Fibroblast of skin of right quadriceps (primary cell): ENCODE data around the gene IPCEF1.
"Not testable (repeated sequence)": the region's sequence is repeated elsewhere in the genome, so short reads cannot be mapped to it uniquely, and the experiment has no call there.

ENCODE experiments used
- DNase-seq: peaks from one replicate; pipeline ENCODE4 v3.0.0-alpha.2; 2013

The IPCEF1 gene

DNA sequence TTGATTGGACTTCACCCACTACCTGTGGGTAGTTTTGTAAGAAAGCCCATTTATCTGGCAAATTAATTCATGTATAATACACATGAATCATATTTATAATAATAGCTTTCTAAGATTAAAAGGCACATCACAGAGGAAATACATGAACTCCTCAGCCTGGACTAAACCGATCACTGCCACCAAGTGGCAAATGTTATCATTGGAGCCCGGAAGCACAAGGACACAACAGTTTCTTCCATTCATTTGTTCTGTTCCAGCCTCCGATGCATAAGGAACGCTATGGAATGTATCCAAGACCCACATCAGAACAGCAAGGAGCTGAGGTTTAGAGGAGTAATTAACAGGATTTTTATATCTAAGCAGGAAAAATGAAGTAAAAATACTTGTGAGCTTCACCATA is 13.9 kb upstream of the IPCEF1 start:
- peak; percentile 64 for DNase-seq

DNA sequence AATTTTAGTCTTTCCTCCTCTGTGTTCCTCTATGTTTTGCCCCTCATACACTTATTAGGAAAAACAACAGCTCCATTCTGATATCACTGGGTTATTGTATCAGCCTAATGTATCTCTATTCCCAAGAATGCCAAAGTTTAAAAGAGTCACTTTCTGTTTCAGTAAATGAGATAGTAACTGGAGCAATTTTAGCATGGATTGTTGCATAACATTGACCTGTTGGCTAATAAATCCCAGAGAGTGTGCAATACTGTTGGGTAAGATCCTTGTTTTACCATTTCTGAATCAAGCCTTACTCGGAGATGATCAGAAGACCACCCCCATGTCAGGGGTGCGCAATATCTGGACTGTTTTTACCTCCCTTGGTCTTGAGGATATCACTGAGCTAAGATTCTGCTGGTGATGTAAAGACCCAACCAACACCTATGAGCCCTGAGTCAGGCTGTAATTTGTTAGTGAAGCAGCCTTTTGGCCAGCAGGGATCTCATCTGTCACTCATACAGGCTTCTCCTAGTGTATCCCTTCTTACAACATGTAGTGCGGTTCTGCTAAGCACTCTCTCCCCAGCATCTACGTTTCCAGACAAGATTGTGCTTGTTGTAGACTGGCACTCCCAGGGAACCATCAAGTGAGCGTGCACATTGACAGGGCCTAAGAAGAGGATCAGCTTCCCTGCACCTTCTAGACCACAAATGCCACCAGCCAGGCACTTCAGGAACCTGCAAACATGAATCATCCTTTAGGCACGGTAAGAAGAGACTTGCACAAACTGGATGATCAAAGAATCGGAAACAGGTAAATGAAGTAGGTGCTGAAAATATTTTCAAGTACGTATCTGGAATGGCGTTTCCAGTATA is 11.5 kb upstream of the IPCEF1 start:
- DNase-seq: no peak

DNA sequence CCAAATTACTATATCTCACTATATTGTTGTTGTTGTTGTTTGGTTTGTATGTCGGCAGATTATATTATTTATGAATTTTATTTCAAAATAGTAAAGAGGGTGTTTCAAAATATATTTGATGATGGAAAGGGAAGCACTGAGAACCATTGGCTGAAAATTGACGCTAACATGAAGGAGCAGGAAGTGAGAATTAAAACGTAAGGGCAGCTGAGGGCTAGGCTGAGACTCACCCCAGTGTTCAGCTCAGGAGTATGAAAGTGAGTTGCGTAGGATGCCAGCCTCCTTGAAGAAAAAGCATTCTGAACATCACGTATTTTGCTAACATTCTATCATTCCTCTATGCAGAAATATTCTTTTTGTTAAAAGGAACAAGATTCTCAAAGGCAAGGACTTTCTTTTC is 10.7 kb upstream of the IPCEF1 start:
- DNase-seq: no peak

DNA sequence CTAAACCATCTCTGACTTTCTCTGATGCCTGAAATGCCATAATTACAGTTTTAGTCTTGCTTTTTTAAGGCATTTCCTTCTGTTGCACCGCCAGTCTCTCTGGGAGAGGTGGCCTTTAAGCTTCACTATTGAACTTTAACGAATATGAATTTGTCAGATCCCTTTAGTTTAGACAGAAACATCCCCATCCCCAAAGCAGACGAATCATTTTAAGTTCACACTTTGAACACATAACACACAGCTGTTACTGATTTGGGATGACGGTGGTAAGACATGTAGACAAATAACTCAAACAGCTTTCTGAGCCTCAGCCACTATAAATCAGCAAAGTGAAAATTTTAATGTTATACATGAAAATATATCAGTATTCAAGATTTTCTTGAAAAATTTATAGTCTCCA is 7.2 kb upstream of the IPCEF1 start:
- DNase-seq: peak; percentile 69

DNA sequence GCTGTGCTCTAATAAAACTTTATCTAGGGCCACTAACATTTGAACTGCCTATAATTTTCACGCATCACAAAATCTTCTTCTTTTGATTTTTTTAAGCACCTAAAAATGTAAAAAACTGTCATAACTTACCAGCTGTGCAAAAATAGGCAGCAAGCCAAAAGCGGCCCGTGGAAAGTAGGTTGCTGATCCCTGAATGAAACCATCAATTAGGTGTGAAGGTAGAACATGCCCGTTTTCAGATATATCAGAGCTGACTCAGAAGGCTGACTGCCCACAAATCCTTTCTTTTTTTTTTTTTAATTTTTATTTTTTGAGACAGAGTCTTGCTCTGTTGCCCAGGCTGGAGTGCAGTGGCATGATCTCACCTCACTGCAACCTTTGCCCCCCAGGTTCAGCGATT is 4.9 kb upstream of the IPCEF1 start:
- no peak for DNase-seq

DNA sequence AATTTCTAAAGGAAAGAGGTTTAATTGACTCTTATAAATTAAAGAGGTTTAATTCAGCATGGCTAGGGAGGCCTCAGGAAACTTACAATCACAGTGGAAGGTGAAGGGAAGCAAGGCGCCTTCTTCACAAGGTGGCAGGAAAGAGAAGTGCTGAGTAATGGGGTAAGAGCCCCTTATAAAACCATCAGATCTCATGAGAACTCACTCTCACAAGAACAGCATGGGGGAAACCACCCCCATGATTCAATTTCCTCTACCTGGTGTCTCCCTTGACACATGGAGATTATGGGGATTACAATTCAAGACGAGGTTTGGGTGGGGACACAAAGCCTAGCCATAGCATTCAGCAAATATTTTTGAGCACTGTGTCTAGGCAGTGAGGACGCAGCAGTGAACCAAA is 3.9 kb upstream of the IPCEF1 start:
- no peak for DNase-seq

DNA sequence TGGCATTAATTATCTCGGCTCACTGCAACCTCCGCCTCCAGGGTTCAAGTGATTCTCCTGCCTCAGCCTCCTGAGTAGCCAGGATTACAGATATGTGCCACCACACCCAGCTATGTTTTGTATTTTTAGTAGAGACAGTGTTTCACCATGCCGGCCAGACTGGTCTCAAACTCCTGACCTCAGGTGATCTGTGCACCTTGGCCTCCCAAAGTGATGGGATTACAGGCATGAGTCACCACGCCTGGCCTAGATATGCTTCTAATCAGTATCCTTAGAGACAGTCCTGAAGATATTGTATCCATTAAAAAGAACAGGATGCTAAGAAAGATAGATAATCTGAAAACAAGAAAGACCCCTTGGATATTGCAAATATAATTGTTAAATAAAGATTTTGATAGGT is 3.1 kb upstream of the IPCEF1 start:
- DNase-seq: no peak

DNA sequence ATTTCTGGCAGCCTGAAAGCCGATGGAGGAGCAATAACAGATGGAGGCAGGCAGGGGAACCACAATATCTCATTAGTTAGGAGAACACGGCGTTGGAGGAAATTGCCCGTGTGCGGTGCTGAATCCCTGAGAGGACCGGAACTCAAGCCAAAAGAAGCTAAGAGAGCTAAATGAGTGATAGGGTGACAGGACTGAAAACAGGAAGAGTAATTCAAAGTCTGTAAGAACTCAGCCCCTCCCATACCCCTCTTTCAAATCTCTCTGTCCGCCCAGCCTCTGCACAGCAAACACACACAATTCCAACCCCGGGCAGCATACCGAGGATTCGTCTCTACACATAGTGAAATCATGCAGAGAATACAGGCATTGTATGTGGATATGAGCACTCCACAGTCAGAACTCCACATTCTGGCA is 2.6 kb upstream of the IPCEF1 start:
- DNase-seq: no peak

DNA sequence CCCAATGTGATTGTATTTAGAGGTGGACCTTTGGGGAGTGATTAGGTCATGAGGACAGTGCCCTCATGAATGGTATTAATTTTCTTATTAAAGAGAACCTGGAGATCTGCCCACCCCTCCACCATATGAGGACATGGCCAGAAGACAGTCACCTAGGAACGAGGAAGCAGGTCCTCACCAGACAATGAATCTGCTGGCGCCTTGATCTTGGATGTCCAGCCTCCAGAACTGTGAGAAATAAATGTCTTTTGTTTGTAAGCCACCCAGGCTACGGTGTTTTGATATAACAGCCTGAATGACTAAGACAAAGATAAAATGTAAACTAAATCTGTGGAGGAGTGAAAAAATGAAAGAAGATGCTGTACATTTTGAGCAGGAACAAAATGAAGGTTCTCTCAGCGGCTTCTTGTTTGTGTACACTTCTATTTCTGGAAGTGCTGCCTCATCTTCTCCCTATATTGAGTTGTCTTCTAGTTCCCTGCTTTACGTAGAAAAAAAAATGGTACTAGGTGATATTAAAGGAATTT is 1.5 kb upstream of the IPCEF1 start:
- no peak for DNase-seq

DNA sequence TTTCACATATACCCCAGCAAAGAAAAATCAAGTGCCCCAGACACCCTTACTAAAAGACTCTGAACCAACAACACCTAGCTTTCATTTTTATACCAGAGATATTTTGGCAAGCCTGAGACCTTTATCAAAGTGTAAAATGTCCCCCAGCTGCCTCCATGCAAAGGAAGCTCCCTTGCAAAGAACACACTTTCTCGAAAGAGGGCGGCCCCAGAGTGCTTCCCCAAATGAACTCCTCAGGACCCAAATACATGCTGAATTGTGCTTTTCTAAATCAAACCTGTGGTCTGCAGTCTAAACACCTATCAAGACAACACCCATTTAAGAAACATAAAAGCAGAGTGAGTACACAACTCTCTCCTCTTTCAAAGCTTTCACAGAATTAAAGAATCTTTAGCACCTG is 490 bp downstream of the IPCEF1 start:
- no peak for DNase-seq

DNA sequence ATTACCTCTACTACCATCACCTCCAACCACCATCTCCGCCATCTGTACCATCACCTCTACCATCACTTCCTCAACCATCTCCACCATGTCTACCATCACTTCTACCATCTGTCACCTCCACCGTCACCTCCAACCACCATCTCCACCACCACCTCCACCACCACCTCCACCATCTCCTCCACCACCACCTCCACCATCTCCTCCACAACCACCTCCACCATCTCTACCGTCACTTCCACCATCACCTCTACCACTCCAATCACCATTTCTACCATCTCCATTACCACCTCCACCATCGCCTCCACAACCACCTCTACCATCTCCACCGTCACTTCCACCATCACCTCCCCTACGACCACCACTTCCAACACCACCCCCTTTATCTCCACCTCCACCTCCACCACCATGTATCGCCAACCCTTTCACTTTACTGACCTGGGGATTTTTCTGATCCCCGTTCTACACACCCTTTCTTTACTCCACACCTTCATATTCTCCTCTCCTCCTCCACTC is 2.3 kb downstream of the IPCEF1 start:
- no peak for DNase-seq

DNA sequence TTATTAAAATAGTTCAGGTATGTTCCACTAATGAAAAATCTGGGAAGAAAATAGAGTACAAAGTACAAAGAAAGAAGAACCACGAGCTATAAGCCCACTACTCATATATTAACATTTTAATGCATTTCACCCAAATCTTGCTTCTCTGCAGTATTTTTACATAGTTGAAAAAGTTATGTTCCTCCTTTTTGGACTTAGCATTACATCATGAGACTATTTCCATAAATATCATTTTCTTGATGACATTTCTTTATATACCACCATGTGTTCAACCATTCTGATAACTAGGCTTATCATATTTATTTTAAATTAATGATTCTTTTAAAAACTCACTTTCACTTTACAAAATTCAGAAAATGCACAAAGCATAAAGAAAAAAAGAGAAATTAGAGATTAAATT is 3.0 kb downstream of the IPCEF1 start:
- DNase-seq: no peak

DNA sequence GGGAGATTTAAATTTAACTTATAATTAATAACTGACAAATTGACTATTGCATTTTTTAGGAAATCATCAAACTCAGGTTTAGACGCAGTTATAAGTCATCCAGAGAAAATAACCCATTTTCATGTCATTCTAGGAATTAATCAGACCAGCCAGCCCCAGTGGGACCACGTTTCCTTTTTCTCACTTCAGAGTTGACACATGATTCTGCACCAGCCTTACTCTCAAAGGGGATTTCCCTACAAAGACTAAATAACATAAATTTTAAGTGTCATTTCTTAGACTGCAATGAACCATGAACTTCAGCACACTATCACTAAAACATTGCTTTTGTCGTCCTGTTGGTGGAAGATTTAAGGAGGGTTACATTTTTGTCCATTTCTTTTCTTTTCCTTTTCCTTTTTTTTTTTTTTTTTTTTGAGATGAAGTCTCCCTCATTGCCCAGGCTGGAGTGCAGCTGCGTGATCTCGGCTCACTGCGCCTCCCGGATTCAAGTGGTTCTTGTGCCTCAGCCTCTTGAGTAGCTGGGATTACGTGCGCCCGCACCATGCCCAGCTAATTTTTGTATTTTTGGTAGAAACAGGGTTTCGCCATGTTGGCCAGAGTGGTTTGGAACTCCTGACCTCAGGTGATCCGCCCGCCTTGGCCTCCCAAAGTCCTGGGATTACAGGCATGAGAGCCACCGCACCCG is 3.6 kb downstream of the IPCEF1 start:
- DNase-seq: no peak

DNA sequence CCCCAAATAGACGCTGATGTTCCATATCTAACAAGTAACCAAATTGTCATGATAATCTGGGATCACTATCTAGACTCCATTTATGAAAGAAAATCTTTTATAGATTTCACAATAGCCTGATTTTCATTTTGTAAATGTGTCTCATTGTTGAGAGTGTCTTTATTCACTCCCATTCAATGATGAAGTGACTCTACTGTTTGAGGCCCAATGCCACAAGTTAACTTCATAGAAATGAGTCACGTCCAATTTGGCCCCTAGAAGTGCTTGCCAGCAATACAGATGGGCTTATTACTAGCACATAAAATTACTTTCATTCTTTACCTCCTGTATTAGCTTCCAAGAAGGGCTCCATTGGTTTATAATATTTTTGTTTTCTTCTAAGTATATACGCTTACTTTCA is 6.3 kb downstream of the IPCEF1 start:
- DNase-seq: peak; percentile 30

DNA sequence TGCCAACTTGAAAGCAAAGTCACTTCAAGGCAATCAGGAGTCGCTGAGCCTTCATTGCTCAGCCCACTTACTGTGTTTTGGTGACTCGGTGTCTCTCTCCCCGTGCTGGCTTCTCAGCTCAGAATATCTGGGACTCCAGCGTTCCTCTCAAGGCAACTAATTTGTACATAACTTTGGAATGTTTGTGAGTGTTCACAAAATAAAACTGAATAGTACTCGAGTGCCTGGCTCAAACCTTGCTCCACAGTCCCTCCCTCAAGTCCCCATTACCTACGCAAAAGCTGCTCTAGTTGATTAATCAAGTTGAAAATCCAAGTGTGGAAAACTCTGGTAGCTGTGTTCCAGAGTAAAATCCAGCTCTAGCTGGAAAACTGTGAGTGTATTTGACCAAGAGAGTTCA is 8.6 kb downstream of the IPCEF1 start:
- DNase-seq: no peak

DNA sequence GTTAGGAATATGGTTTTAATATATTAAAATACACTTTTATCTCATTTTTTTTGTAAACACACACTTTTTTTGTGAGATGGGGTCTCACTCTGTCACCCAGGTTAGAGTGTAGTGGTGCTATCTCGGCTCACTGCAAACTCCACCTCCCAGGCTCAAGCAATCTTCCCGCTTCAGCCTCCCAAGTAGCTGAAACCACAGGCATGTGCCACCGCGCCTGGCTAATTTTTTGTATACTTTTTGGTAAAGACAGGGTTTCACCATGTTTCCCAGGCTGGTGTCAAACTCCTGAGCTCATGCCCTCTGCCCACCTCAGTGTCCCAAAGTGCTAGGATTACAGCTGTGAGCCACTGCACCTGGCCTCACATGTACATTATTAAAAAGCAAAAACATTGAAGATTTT is 10.8 kb downstream of the IPCEF1 start:
- DNase-seq: no peak

DNA sequence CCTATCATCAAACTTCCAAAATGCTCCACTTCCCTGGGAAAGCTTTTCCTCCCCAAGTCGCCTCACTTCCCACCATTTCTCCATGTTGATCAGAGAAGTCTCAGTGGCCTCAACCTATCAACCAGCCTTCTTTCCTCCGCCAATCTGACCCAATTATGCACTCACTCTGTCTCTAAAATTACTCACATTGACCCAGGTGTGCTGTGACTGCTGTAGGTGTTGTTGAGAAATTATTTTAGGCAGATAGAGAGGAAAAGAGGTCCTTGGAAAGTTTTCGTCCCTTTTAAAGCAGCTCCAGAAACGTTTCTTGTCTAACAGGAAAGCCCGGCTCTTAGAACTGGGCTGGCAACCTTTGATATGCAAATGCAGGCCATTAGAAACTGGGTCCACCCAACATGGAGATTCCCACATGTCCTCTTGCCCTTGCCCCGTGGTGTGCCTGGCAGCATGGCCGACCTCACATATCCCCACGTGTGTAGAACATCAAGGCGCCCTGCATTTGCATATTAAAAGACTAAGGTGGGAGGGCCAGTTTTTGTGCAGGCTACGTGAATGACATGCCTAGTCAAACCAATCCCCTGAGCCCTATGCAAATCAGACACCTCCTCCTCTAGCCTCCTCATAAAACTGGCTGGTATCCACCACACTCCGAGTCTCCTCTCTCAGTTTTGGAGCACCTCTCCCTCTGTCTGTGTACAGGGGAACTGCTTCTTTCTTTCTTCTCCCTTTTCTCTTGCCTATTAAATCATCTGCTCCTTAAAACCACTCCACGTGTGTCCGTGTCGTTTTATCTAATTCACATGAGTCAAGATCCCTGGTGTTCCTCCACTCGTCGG is 12.9 kb downstream of the IPCEF1 start:
- peak; percentile 53 for DNase-seq

DNA sequence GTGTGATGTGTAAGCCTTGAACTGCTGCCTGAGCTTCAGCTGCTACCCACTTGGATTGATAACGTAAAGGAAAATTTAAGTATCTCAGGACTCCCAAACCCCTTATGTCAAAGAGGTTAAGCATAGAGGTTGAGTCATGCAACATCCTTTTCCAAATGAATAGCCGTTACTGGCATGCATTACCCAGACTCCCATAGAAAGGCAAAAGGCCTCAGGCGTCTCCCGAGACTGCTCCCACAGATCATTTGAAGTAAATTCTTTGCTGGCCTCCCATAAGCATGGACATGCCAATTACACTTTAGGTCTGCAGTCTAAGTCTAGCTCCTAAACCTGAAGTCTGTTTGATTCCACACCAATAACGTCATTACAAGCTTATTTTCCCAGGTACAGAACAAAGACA is 14.7 kb downstream of the IPCEF1 start:
- DNase-seq: no peak

DNA sequence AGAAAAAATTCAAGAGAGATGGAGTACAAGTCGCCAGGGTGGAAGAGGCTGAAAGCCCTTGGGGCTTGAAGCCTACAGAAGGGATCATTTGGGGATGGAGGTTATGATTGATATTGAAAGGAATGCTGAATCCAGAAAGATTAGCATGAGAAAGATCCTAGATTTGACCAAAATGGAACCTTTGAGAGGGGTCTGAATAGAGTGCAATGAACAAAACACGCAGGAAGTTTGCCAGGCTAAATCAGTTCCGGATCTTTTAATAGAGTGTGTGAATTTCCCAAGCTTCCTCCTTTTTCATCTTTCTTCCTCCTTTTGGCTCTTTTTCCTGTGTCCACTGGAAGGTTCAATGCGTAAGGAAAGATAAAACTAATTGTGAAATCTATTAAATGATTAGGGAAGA is 15.3 kb downstream of the IPCEF1 start:
- no peak for DNase-seq

DNA sequence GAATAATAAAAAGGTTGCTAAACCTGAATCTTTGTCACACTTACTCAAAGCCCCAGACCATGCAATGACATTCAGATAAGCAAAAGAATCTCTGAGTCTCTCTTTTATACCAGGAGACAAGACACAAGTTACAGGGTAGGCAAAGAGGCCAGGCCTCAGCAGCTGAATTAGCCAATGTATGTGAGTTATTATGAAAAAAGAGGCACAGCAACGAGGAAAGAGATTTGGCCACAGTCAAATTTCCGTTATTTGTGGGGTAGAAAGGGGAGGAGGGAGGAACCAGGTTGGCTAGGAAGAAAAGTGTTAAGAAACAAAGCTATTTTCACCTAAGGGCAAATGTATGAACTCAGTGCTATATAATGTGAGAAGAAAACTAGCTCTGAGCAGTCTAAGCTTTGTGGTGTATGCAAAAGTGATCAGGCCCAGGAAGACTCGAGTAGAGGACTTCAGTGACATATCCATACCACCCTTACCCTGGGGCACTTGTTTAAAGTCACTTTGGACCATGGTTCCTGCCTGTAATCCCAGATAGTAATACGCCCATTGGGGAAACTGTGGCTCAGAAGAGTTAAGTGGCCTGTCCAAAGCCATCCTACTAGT is 19.1 kb downstream of the IPCEF1 start:
- no peak for DNase-seq

DNA sequence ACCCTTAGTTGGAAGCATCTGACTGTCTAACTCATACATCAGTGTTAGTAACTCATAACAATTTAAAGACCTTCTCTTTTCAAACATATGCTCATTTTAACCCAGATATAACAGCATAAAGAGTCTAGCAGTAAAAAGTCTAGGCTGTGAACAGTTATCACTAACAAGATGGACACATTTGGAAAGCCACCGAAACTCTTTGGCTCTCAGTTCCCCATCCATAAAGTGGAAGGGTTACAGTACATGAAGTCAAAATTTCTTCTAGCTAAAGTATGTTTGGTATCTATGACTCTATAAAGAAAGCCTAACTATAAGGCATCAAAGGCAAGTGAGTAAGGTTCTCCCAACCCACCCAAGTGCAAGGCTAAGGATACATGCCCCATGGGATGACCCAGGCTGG is 22.5 kb downstream of the IPCEF1 start:
- DNase-seq: not testable (repeated sequence)

DNA sequence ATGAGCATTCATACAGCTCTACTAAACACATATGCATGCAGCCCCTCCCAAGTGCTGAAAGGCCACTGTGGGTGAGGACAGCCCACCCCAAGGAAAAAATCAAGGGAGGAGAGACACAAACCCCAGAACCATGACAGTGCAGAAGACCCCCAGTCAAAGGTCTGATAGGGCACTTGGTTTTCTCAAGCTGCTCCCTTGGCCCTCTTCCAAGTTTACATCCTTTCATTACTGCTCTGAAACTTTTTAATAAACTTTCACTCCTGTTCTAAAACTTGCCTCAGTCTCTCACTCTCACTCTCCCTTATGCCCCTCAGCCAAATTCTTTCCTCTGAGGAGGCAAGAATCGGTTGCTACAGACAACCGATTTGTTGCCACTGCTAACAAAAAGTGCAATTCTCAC is 24.9 kb downstream of the IPCEF1 start:
- DNase-seq: no peak
